Caki2 (cell line): ENCODE data around the gene KCNQ1OT1. TPM values are rescaled to one million over a fixed set of nuclear protein-coding genes. Genes with fewer than 3 reads are reported as not detected.

Source experiments
- DNase-seq: peaks from one replicate; pipeline ENCODE4 v3.0.0-alpha.2; 2015; ENCODE audit warnings: low read depth
- in situ Hi-C: cut with HindIII; loops from 2 replicates; pipeline ENCODE4 v1.10.0; 2016; ENCODE audit warnings: low sequenced_read_pairs, low pct_unique_long_range_greater_than_20kb, mixed read lengths
- total RNA-seq: library from RNA; depleted of rRNA; stranded (reverse); fragments of >200 nt; shearing (Covaris generic); gene quantifications from 2 replicates; pipeline ENCODE4 v1.2.3, GENCODE V29; 2014; ENCODE audit warnings: low replicate concordance

KCNQ1OT1 gene
- total RNA-seq, 1 experiment from 2014 or later, result not detected

DNA sequence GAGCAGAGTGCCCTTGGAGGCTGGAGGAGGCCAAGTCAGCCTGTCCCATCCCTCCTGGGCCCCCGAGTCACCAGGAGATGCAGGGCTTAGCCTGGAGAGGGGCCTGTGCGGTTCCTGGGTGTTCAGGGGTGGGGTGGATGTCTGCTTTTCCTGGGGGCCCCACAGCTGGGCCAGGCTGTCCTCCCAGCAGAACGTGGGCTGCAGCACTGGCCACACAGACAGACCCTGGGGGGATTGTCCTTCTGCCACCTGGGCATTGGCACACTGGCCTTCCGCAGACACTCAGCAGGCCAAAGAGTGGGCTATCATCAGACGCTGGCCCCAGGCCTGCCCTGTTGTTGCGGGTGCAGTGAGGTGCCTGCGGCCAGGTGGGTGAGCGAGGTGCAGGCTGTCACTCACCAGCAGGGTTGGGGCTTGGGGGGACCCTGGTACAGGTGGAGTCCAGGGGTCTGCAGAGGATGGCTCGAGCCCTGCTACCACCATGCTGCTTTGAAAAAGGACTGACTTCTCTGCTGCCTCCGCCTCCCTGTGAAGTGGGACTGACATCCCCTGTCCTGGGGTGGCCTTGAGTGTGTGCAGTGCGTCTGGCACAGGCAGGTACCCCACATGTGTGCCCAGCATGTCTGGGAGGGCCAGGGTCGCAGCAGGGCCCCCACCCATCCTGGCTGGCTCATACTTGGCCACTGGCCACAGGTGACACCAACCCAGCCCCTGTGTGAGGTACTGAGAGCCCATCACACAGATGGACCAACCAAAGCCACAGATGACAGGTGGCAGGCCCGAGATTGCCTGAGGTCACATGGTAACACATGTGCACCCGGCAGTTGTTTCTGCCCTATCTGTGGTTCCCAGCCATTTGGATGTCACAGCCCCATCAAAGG, 39.0 kb upstream of the KCNQ1OT1 start:
- in situ Hi-C loops, result no loop called here
- DNase-seq, result no peak

DNA sequence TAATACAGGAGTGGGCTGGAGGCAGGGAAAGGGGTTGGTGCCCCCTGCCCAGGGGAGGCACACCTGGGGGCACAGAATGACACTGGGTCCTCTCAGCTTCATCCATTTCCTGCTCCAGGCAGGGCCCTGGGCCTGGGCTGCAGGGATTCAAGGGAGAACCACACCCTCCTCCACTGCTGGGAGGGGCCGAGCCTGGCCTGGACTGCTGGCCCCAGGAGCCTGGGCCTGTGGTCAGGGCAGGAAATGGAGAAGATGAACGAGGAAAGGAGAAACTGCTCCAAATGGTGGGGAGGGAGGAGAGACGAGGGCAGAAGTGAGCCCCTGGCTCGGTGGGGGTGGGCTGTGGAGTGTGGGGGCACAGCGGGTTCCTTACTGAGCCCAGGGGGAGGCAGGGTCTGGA, 38.1 kb upstream of the KCNQ1OT1 start:
- in situ Hi-C loops, result no loop called here
- DNase-seq, result no peak

DNA sequence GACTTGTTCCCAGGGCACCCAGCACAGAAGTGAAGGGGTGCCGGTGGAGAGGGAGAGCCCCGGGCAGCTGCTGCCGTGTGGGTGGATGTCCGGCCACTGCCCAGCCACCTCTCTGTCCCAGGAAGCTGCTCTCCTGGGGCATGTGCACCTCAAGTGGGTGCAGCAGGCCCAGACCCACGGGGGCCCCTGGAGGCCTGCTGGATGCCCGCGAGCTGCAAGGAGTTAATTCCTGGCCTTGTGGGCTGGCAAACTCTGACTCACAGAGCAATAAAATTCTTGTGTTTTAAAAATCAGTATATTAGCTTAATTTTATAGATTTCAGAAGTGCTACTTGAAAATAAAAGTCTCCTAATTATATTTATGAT, 37.4 kb upstream of the KCNQ1OT1 start:
- in situ Hi-C loops, result no loop called here
- DNase-seq, result no peak

DNA sequence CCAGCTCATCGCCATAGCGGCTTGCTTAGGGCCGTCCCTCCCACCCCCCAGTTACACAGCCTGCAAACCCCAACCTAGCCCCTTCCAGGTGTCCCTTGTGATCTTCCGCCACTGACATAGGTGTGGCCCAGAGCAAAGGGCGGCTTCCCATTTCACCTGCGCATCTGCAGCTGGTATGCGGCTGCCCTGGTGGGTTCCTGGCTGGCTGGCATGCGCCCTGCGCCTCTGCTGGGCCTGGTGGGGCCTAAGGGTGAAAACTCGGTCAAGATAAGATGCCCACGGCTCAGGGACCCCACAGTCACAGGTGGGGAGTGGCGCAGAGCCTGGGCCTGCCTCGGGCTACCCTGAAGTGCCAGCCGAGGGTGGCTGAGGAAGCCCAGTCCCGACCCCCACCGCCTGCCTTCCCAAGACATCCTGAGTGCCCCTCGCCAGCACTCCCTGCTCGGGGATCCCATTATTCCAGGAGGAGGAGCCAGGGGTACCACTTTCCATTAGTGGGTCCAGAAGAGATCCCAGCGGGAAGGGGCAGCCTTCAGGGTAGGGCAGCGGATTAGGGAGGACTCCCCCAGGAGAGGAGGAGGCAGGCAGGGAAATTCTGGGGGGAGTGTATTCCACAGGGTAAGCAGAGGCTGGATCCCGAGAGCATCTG, 36.9 kb upstream of the KCNQ1OT1 start:
- in situ Hi-C loops, result no loop called here
- no peak for DNase-seq

DNA sequence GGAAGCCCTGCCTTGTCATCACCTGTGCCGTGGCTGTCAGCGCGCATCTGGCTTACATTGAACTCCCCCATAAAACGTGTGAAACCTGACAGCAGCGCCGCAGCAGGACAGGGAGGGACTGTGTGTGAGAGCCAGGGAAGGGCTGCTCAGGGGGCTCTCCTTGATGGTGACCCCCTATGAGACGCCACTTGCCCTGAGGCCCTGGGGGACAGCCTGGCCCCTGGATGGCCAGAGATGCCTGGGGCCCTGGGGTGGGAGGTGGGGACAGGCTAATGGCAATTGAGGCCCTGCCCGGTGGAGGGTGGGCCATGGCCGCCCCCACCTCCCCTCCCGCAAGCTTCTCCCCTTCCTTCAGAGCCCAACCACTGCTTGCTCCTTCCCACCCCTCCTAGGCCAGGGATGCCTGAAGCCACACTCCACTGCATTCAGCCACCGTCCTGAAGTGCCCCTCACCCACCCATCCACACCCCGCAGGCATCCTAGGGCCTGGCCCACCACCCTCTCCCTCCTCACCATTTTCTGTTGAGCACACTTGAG, 35.3 kb upstream of the KCNQ1OT1 start:
- DNase-seq, result no peak
- in situ Hi-C loops, result no loop called here

DNA sequence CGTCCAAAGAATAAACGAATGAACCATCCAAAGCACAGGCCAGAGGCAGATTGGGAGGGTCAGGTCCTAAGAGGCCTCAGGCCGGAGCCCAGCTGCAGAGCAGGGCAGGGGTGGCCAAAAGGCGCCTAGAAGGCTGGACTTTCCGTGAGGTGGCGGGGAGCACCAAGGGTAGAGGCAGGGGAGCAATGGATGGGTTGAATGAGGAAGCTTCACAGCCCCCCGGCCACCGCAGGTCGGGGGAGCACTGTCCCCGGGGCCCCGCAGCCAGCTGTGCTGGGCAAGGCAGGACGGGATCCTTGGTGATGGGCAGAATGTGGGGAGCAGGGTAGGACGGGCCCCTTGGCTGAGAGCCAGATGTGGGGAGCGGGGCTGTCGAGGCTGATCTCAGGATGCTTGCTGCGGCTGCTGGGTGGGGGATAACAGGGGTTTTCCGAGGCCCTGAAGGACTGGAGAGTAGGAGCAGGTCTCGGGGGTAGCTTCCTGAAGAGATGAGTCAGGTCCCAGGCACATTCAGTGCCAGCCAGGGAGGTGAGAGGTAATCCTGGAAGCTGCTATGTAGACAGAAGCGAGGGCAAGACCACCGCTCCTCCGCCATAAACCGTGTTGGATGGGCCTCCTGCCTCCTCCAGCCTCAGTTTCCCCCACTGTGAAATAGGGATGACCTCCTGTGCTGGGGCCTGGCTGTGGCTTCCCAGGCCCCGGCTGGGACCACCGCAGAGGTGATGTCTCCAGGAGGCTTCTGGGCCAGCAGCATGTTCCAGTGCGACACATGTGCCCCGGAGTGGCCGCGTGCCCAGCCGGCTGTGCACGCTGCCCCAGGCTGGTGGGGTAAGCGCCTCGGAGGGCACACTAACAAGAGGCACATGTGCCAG, 34.6 kb upstream of the KCNQ1OT1 start:
- DNase-seq, result no peak
- in situ Hi-C loops, result no loop called here

DNA sequence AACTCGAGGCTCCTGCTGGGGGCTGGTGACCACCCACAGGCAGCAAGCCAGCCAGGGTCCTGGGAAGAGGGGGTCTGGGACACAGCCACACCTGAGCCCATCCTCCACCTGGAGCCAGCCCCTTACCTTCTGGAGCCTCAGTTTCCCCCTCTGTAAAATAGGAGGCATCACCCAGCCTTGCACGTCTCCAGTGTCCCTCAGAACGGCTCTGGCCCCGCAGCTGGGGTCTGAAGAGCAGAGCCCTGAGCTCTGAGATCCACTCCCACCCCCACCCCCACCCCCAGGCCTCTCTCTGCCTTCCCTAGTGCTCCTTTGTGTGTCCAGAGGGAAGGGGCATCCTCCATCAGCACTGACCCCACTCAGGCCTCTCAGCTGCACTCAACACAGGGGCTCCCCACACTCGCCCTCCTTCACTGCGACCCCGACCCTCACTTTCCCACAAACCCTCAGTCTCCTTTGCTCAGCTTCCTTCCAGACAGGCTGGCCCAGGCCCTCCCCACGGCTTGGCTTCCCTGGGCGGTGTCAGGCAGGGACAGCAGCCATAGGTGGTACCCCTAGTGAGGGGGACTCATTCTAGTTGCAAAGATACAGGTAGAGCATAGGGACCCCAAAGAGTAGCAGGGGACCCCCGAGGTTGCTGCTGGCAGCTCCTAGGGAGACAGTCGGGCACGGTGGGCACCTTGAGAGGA, 33.3 kb upstream of the KCNQ1OT1 start:
- in situ Hi-C loops, result no loop called here
- no peak for DNase-seq

DNA sequence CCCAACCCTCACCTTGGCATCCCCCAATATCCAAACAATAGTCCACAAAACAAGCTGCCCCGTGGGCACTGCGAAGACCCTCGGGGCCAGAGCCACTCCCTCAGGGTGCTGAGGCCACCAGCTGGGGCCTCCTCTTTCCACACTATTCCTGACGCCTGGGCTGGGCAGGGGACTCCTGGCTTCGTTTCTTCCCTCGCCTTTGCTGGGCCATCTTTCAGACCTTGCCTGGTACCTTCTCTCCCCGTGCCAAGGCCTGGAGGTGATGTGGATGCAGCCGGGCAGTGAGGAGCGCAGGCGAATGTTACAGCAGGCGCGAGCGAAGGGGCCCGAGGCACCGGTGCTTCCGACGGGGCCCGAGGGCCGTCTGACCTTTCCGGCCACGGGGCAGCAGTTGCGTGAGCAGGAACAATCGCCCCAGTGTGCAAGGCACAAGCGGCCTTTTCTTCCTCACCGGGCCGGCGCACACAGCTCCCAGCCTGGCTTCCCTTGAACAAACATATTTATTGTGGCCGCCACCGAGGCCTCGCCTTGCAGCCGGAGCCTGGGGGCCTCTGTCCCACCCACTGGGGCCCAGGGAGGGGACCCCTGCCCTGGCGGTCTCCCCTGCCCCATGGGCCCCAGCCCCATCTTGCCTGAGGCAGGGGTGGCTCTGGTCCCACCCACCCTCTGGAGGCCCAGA, 32.6 kb upstream of the KCNQ1OT1 start:
- in situ Hi-C loops, result no loop called here
- no peak for DNase-seq

DNA sequence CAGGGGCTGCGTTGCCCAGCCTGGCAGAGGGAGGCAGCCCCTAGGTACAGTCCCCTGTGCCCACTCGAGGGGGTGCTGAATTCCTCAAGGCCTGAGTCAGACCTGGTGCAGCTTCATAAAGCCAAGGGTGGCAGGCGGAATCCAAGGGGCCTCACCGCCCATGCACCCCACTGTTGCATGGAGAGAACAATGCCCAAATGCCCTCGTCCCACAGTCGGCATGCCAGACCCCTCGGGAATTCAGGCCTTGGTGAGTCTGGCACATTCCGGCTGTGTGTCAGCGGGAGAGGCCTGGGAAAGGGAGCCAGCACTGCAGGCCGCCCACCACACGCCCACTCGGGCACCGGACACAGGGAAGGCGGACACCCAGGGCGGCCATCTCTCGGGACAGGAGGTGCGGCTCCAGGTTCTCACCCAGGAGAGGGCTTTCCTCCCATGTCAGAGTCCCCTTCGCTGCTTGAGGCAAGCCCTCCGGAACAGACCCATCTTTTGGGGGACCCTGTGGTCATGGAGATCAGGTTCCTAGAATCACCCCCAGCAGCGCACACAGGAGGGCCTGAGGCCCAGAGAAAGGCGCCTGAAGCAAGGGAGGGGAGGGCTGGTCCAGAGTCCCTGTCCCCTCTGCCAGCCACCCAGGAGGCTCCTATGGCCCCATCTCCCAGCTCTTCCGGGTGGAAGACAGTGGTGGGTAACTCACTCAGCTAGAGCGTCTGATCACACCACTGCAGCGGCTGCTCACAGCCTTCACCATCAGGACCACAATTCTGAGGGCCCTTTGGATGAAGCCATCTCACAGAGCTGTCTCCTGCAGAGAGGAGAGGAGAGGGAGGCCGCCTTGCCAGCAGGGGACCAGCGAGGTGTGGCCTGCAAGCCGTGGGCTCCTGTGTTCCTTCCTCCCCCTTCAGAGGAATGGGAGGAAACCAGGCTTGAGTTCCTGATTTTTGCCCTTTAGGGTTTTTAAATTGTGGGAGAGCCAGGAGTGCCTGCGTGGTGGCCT, 31.6 kb upstream of the KCNQ1OT1 start:
- in situ Hi-C loops, result no loop called here
- DNase-seq, result no peak

DNA sequence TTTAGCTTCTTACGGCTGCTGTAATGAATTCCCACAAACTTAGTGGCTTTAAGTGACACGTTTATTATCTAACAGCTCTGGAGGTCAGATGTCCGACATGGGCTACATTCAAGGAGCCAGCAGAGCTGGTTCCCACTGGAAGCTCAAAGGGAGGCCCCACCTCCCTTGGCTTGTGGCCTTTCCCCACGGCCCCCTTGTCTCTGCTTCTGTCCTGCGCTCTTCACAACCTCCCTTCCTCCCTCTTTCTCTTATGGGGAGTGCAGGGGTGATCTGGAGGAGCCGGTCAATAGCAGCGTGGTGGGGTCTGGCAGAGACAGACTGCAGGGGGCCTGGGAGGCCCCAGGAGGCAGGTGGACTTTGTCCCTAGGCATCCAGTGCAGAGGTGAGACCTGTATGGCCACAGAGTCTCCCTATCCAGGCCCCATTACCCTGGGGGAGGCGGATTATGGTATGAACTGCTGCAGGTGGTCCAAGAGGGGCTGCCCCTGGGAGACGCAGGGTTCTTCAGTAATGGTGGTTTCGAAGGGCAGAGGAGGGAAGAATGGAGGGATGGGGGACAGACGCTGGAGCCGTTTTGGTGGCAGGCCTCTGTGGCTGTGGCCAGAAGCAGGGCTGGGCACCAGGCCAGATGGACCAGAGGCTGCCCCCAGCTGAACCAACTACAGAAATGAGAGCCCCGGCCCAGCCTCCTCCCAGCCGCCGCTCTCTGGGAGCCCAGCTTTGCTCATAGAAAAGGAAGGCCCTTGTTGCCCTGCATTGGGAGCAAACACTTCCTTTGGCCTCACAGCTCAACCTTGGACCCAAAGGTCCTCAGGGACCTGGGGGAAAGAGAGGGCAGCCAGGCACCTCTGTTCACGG, 30.7 kb upstream of the KCNQ1OT1 start:
- in situ Hi-C loops, result no loop called here
- no peak for DNase-seq

DNA sequence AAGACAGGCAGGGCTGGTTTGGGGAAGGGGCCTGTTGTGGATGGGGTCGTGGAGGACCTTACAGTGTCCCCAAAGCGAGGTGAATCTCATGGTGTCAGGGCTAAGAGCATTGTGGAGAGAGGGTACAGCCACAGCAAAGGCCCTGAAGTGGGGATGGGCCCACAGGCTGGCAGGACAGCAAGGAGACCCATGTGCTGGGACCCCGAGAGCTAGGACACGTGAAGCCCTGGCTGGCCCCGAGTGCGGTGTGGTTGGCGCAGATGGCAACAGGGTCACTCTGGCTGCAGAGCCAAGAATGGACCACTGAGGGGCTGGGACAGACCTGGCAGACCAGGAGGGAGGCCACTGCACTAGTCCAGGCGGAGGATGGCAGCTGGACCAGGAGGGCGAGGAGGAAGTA, 30.0 kb upstream of the KCNQ1OT1 start:
- DNase-seq, result no peak
- in situ Hi-C loops, result no loop called here

DNA sequence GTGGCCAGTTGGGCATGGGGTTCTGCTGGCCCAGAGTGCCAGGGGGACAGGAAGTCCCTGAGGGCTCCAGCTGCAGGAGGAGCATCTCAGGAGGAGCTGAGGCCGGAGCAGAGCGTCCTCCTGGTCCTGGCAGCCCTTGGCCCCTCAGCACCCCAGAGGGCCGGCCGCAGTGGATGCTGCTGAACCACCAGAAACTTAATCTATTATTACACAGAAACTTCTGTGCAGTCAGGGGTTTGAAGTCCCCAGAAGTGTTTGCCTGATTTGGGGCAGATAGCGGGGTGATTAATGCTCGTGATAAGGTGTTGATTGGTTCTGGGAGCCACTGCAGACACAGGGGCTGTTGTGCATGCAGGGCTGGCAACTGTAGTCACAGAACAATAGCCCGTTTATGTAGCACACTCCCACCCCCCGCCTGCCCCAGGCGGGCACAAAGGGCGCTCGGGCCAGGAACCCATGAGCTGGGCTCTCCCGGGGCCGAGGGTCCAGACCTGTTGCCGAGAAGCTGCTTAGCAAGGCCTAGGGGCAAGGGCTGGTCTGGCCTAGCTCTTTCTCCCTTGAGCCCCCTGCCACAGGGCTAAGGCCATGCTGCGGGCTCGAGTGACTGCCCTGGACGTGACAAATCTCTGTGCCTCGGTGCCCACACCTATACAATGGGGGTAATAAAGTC, 29.0 kb upstream of the KCNQ1OT1 start:
- DNase-seq, result no peak
- in situ Hi-C loops, result no loop called here

DNA sequence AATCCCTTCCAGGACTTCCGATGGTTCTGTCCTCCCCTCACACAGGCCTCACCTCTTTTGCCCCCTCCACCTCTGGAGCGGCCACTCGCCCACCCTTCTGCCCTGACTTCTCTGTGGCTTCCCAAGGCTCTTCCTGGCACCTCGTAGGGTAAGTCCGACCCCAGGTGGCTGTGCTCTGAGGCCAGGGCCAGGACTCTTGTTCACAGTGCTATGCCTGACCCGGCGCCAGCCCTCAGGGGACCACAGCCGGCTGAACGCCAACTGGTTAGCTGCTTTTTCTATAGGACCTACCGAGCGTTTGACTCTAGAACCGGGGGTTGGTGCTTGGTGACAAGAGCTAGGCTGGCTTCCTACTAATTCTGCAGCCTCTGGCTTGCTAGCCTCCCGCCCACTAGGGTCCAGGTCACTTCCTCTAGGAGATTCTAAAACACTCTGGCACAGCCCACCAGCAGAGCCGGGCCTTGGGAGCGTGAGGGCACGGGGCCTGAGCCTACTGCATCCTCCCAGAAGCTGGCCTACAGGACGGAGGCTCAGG, 28.4 kb upstream of the KCNQ1OT1 start:
- no peak for DNase-seq
- in situ Hi-C loops, result no loop called here

DNA sequence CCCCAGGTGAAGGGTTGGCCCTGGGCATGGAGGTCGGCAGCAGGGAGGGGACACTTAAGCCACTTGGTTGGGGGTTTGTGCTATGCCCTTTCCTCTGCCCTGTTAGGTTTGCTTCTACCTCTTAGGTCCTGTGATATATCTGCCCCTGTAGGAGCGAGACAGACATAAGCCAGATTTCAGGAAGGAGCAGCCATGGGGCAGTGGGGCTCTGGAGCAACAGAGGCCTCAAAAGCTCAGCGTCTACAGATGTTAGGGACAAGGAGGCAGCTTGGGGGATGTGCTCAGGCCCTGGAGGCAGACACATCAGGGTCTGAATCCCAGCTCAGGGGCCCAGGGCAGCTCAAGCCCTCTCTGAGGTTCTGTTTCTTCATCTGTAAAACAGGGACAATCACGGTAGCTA, 27.2 kb upstream of the KCNQ1OT1 start:
- in situ Hi-C loops, result no loop called here
- DNase-seq, result no peak
